Mucosa of descending colon (tissue), 3 donors: Measurements from ENCODE around the gene KLHDC7A. TPM values are rescaled to one million over a fixed set of nuclear protein-coding genes. Genes with fewer than 3 reads are reported as not detected.
"Not testable (repeated sequence)": the region's sequence is repeated elsewhere in the genome, so short reads cannot be mapped to it uniquely, and the experiment has no call there.

Experiments used
- ATAC-seq: fragments of 200-7000 bp; cut with Tn5 transposase; one replicate; pipeline ENCODE4 v1.9.1; 2020; ENCODE audit warnings: mild to moderate bottlenecking, moderate library complexity
- DNase-seq, 3 donors: peaks; one replicate each; pipeline ENCODE4 v3.0.0-alpha.2; 2020
- H3K36me3 ChIP-seq: fragments of 200-600 bp; one replicate; pipeline ENCODE4 v1.8.0; 2021; ENCODE audit warnings: low read depth, mild to moderate bottlenecking
- H3K4me1 ChIP-seq: fragments of 200-600 bp; one replicate; pipeline ENCODE4 v1.8.0; 2021; ENCODE audit warnings: low read depth, mild to moderate bottlenecking
- H3K4me3 ChIP-seq: fragments of 200-600 bp; one replicate; pipeline ENCODE4 v1.8.0; 2021; ENCODE audit warnings: mild to moderate bottlenecking
- H3K9me3 ChIP-seq: fragments of 200-600 bp; one replicate; pipeline ENCODE4 v1.8.0; 2021; ENCODE audit warnings: mild to moderate bottlenecking
- CTCF ChIP-seq: fragments of 200-600 bp; IDR thresholded peaks from one replicate; pipeline ENCODE4 v1.8.0; 2022; ENCODE audit warnings: antibody characterized with exemption, mild to moderate bottlenecking
- intact Hi-C, 2 donors: fragments of 100-400 bp; cut with DNase I in 1 of 2; cut with micrococcal nuclease in 1 of 2; formaldehyde crosslinking; loops; one replicate each; pipeline versions ENCODE4 v1.11.0 to v1.11.1; 2022; cut with DNase I, micrococcal nuclease
- total RNA-seq, 3 donors: library from RNA; stranded (reverse); fragmentation: NEBNext Ultra II Directional in 2 of 3; extraction: Animal tissue kit (Norgen Biotek cat#: 25700) in 2 of 3; gene quantifications; one replicate each; pipeline versions ENCODE4 v1.2.1 to v1.2.4, GENCODE V29; 2021 to 2023
- donor health status: DM: no; HTN: no; CAD: no; lungs with moderate emphysema.
- donor health status: DM: no; HTN: no; CAD: no.
- donor health status: DM: no; HTN: yes; CAD: no.

KLHDC7A gene
- total RNA-seq, 3 donors from 2014 or later: 0.13 to 3.5 (median 2.3) TPM

GRCh38 chr1:18461656-18462055 is 19.1 kb upstream of the KLHDC7A start:
- no peak for TF ChIP-seq CTCF
- no peak for DNase-seq
- Histone ChIP-seq H3K4me1 (peaks cover 5% of the 10 kb centered on the region), H3K9me3 (no peaks in the 10 kb centered on the region), H3K4me3 (no peak overlapping the region), H3K36me3 (no peaks in the 10 kb centered on the region)
- intact Hi-C loops: no loop called here
- ATAC-seq: no peak

- H3K36me3 ChIP-seq, DNase-seq, H3K4me1 ChIP-seq, H3K4me3 ChIP-seq, intact Hi-C loops, ATAC-seq, H3K9me3 ChIP-seq: not testable (repeated sequence)
Measured at GRCh38 chr1:18462517-18462916, 18.2 kb upstream of the KLHDC7A start.

- no peaks in the 10 kb centered on the region for H3K36me3 ChIP-seq
- intact Hi-C loops: no loop called here
- no peak for DNase-seq
- ATAC-seq: no peak
- H3K9me3 ChIP-seq: no peaks in the 10 kb centered on the region
- peaks cover 5% of the 10 kb centered on the region for H3K4me1 ChIP-seq
- TF ChIP-seq CTCF: no peak
- H3K4me3 ChIP-seq: no peak overlapping the region
Measured at GRCh38 chr1:18463063-18463462, 17.7 kb upstream of the KLHDC7A start.

- H3K4me3 ChIP-seq: no peak overlapping the region
- no peak for TF ChIP-seq CTCF
- H3K9me3 ChIP-seq: no peaks in the 10 kb centered on the region
- intact Hi-C loops: no loop called here
- ATAC-seq: peak; percentile 95
- no peaks in the 10 kb centered on the region for H3K36me3 ChIP-seq
- DNase-seq: peak; percentile 58 to 80 (median 67)
- peaks cover 5% of the 10 kb centered on the region for H3K4me1 ChIP-seq
Measured at GRCh38 chr1:18463984-18464664, 16.6 kb upstream of the KLHDC7A start.

- H3K4me1 ChIP-seq: peaks cover 5% of the 10 kb centered on the region
- H3K9me3 ChIP-seq: no peaks in the 10 kb centered on the region
- intact Hi-C loops: no loop called here
- TF ChIP-seq CTCF: no peak
- DNase-seq: peak; percentile 67 to 80 (median 78)
- no peak overlapping the region for H3K4me3 ChIP-seq
- ATAC-seq: peak; percentile 77
- H3K36me3 ChIP-seq: no peaks in the 10 kb centered on the region
Measured at GRCh38 chr1:18464665-18465050, 16.1 kb upstream of the KLHDC7A start.

GRCh38 chr1:18466676-18467075 is 14.1 kb upstream of the KLHDC7A start:
- Histone ChIP-seq H3K9me3 (no peaks in the 10 kb centered on the region), H3K4me3 (no peak overlapping the region), H3K36me3 (no peaks in the 10 kb centered on the region), H3K4me1 (peaks cover 5% of the 10 kb centered on the region)
- no peak for ATAC-seq
- intact Hi-C loops: no loop called here
- no peak for TF ChIP-seq CTCF
- no peak for DNase-seq
